ENCODE results near the gene NAV1.

- TF ChIP-seq ZFP30 (CRISPR knock-in tag; IDR thresholded peaks at IDR 0.05) = no peak
- TF ChIP-seq, protein P1, sequence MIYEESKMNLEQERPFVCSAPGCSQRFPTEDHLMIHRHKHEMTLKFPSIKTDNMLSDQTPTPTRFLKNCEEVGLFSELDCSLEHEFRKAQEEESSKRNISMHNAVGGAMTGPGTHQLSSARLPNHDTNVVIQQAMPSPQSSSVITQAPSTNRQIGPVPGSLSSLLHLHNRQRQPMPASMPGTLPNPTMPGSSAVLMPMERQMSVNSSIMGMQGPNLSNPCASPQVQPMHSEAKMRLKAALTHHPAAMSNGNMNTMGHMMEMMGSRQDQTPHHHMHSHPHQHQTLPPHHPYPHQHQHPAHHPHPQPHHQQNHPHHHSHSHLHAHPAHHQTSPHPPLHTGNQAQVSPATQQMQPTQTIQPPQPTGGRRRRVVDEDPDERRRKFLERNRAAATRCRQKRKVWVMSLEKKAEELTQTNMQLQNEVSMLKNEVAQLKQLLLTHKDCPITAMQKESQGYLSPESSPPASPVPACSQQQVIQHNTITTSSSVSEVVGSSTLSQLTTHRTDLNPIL (CRISPR knock-in tag; IDR thresholded peaks at IDR 0.05; ENCODE audit: low read depth) = no peak
- TF ChIP-seq ESRRG (CRISPR knock-in tag; IDR thresholded peaks at IDR 0.05) = no peak
- no peak for TF ChIP-seq GLIS3 (CRISPR knock-in tag; IDR thresholded peaks at IDR 0.05)
- no peak for TF ChIP-seq OSR1 (CRISPR knock-in tag; IDR thresholded peaks at IDR 0.05)
- no peak for TF ChIP-seq SNAI2 (CRISPR knock-in tag; IDR thresholded peaks at IDR 0.05)
Measured at GRCh38 chr1:201544710-201545109, 5.8 kb downstream of the NAV1 start.
